RWPE2 (cell line): ENCODE results near the gene COL9A2.

ENCODE experiments used
- ATAC-seq: fragments of 200-7000 bp; cut with Tn5 transposase; 3 replicates; pipeline ENCODE4 v1.9.1; 2021; ENCODE audit warnings: low read depth
- DNase-seq: peaks from one replicate; pipeline ENCODE4 v3.0.0-alpha.2; 2020; ENCODE audit warnings: low spot score
- H3K27ac ChIP-seq: fragments of 450-650 bp; 2 replicates; pipeline ENCODE4 v1.5.1; 2017; ENCODE audit warnings: mild to moderate bottlenecking; ENCODE audit not compliant: poor library complexity, severe bottlenecking
- H3K27me3 ChIP-seq: fragments of 250-450 bp; sonication (Bioruptor Pico); 2 replicates; pipeline ENCODE4 v1.5.1; 2021; ENCODE audit warnings: mild to moderate bottlenecking, moderate library complexity; ENCODE audit not compliant: insufficient read depth, poor library complexity, severe bottlenecking
- H3K36me3 ChIP-seq: fragments of 250-450 bp; sonication (Bioruptor Pico); 2 replicates; pipeline ENCODE4 v1.5.1; 2020; ENCODE audit warnings: low read depth, mild to moderate bottlenecking, moderate library complexity
- H3K4me1 ChIP-seq: fragments of 250-450 bp; sonication (Bioruptor Pico); 2 replicates; pipeline ENCODE4 v1.5.1; 2021; ENCODE audit warnings: mild to moderate bottlenecking, moderate library complexity; ENCODE audit not compliant: insufficient read depth, poor library complexity, severe bottlenecking
- H3K4me3 ChIP-seq: fragments of 250-450 bp; sonication (Bioruptor Pico); 2 replicates; pipeline ENCODE4 v1.5.1; 2021; ENCODE audit warnings: mild to moderate bottlenecking, moderate library complexity; ENCODE audit not compliant: severe bottlenecking
- H3K9me3 ChIP-seq: fragments of 250-450 bp; sonication (Bioruptor Pico); 2 replicates; pipeline ENCODE4 v1.5.1; 2021; ENCODE audit warnings: mild to moderate bottlenecking, moderate library complexity; ENCODE audit not compliant: severe bottlenecking
- TF ChIP-seq, protein P1 (sequence below): fragments of 450-650 bp; IDR thresholded peaks from one replicate; pipeline ENCODE4 v1.5.1; 2017; ENCODE audit warnings: mild to moderate bottlenecking, moderate library complexity; ENCODE audit not compliant: poor library complexity, severe bottlenecking

Gene COL9A2

DNA sequence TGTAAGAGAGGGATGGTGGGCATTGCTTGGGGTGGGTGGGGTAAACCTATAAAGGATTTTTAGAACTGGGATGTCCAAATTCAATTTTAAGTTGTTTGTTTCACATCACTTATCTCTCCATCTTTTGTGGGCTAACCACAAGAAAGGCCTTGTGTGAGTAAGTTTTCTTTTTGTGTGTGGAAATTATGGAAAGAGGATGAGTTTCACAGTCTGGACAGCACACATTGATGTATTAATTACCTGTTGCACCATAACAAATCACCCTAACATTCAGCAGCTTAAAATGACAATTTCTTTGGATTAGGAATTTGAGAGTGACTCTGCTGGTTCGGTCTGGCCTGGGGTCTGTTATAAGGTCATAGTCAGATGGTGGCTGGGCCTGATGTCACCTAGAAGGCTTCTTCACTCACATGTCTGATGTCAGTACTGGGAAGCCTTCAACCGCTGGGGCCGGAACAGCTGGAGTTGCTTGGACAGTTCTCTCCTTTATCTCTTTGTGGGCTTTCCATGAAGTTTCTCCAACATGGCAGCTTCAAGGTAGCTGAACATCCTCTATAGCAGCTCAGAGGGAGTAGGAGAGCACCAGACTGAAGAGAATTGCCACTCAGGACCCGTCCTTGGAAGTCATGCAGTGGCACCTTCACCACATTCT is 2.0 kb upstream of the COL9A2 start:
- no peaks in the 10 kb centered on the region for H3K4me1 ChIP-seq
- no peaks in the 10 kb centered on the region for H3K9me3 ChIP-seq
- H3K27ac ChIP-seq: no peak overlapping the region
- ATAC-seq (no peak), DNase-seq (no peak)
- no peaks in the 10 kb centered on the region for H3K36me3 ChIP-seq
- TF ChIP-seq, protein P1, sequence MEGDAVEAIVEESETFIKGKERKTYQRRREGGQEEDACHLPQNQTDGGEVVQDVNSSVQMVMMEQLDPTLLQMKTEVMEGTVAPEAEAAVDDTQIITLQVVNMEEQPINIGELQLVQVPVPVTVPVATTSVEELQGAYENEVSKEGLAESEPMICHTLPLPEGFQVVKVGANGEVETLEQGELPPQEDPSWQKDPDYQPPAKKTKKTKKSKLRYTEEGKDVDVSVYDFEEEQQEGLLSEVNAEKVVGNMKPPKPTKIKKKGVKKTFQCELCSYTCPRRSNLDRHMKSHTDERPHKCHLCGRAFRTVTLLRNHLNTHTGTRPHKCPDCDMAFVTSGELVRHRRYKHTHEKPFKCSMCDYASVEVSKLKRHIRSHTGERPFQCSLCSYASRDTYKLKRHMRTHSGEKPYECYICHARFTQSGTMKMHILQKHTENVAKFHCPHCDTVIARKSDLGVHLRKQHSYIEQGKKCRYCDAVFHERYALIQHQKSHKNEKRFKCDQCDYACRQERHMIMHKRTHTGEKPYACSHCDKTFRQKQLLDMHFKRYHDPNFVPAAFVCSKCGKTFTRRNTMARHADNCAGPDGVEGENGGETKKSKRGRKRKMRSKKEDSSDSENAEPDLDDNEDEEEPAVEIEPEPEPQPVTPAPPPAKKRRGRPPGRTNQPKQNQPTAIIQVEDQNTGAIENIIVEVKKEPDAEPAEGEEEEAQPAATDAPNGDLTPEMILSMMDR: no peak
- H3K27me3 ChIP-seq: peaks cover 24% of the 10 kb centered on the region
- H3K4me3 ChIP-seq: no peak overlapping the region

DNA sequence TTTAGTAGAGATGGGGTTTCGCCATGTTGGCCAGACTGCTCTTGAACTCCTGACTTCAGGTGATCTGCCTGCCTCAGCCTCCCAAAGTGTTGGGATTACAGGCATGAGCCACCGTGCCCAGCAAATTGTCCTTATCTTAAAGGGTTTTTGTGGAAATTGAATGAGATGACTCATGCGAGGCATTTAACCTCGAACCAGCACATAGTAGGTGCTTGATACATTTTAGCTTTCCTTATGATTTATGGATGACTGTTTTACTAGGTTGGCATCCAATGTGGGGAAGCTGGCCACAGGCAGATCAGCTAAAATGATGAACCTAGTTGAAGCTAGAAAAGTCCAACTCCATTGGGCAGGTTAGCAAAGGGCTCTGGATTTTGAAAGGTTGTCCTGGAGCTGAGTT is 1.4 kb upstream of the COL9A2 start:
- H3K9me3 ChIP-seq: no peaks in the 10 kb centered on the region
- no peak overlapping the region for H3K27ac ChIP-seq
- no peaks in the 10 kb centered on the region for H3K4me1 ChIP-seq
- peaks cover 24% of the 10 kb centered on the region for H3K27me3 ChIP-seq
- H3K36me3 ChIP-seq: no peaks in the 10 kb centered on the region
- no peak for ATAC-seq
- no peak for DNase-seq
- TF ChIP-seq, protein P1: no peak
- H3K4me3 ChIP-seq: no peak overlapping the region

DNA sequence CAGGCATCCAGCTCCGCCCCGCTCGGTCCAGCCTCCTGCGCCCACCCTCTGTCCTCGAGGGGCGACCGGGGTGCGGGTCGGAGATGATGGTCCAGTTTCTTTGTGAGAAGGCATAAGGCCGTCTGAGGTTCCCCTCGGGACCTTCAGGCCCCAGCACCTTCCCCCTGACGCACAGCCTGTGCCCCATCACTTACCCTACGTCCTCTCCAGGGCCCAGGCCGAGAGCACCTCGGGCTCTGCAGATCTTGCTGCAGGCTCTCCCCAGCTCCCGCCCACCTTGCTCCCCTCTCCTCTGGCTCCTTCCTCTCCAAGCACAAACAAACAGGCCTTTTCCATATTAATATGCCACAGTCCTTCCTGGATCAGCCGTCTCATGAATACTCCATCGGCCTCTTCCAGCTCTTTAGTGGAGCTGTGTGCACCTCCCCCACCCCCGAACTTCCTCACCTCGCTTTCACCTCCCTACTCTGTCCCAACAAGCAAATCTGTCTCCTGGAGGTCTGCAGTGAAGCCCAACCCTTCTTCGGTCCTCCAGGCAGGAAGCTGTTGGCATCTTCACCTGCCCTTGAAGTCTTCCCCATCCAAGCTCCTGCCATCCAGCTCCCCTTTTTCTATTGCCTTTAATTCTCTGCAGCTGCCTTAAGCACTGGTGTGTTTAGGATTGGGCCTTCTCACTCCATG is 448 bp upstream of the COL9A2 start:
- H3K27ac ChIP-seq: no peak overlapping the region
- ATAC-seq (no peak), DNase-seq (no peak)
- H3K4me1 ChIP-seq: no peaks in the 10 kb centered on the region
- peak overlapping the region; percentile 37 for H3K4me3 ChIP-seq
- TF ChIP-seq, protein P1: no peak
- H3K36me3 ChIP-seq: no peaks in the 10 kb centered on the region
- peaks cover 24% of the 10 kb centered on the region for H3K27me3 ChIP-seq
- no peaks in the 10 kb centered on the region for H3K9me3 ChIP-seq

DNA sequence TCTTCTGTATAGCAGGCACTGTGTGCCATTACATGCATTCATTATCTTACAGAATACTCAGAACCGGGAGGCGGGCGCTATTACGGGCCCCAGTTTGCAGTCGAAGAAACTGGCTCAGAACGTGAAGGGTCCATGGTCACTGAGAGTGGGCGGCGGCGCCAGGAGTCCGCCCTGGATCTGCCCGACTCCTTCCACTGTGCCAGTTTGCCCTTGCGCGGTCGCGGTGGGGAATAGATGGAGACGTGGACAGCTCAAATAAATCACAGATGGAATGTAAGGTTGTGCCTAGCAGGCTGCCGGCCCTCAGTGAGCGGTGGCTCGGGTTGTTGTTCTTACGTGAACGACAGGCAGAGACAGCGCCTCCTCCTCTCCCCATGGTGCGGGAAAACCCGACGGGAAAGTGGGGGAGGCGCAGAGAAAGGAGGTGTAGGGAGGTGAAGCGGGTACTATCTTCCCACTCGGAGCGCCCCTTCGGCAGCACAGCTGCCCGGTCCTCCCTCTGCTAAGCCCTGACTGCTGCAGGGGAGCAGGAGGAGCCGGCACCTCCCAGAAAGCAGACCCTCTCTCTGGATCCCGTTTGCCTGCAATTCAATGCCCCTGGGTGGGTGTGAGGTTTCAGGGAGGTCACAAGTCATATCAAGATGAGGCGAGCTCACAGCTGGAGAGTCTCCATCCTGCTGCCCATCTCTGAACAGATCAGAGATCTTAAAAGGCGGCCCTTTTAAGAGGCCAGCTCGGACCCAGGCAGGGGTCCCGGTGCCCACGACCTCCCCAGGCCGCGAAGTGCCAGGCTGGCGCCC is 1.1 kb downstream of the COL9A2 start:
- no peaks in the 10 kb centered on the region for H3K4me1 ChIP-seq

More for the DNA sequence above, 1.1 kb downstream of the COL9A2 start:
- ATAC-seq: peak; percentile 8; the same call in 1 of the 3 replicates
- Histone ChIP-seq H3K27ac (no peak overlapping the region), H3K9me3 (no peaks in the 10 kb centered on the region), H3K27me3 (peaks cover 24% of the 10 kb centered on the region), H3K36me3 (no peaks in the 10 kb centered on the region), H3K4me3 (peak overlapping the region; percentile 37)
- no peak for DNase-seq
- TF ChIP-seq, protein P1: no peak
